Endothelial cell of umbilical vein (primary cell): ENCODE results near the gene COL13A1. TPM values are rescaled to one million over a fixed set of nuclear protein-coding genes. Genes with fewer than 3 reads are reported as not detected.

Source experiments
- BruUV-seq: library from RNA; stranded (reverse); fragments of 400-500 nt; replicated peaks from 2 replicates; lab custom pipeline; 2021; lab: Mats Ljungman, UMichigan
- CTCF ChIA-PET: fragments of 300-600, 350-600 bp; sonication (Branson Sonifier 250); formaldehyde crosslinking; loops from one replicate; lab custom pipeline; 2021; ENCODE audit warnings: antibody characterized with exemption, inconsistent platforms; lab: Charles Lee
- POLR2A ChIA-PET: fragments of 300-600, 350-600 bp; sonication (Branson Sonifier 250); formaldehyde crosslinking; loops from one replicate; lab custom pipeline; 2021; ENCODE audit warnings: antibody characterized with exemption, inconsistent platforms; lab: Charles Lee
- DNase-seq: peaks from one replicate; pipeline ENCODE4 v3.0.0-alpha.2; 2011; ENCODE audit warnings: low read depth, low spot score
- FAIRE-seq: peaks from 2 replicates; lab custom pipeline; 2011; peaks lifted over from hg19 to GRCh38; lab: Jason Lieb, UNC
- H2AFZ ChIP-seq: 2 replicates; pipeline ENCODE4 v1.6.0; 2012; ENCODE audit warnings: low read depth, low read length, control low read depth, inconsistent platforms
- H3K27ac ChIP-seq: 2 replicates; pipeline ENCODE4 v1.5.1; 2011; ENCODE audit warnings: low read depth, mild to moderate bottlenecking, control low read depth, low read length, moderate library complexity; ENCODE audit not compliant: insufficient read depth
- H3K27me3 ChIP-seq, 2 experiments: 2 replicates each; pipeline versions ENCODE4 v1.6.0 to v1.6.1; 2011; ENCODE audit warnings: low read length in 2 of 2, mixed read lengths in 1 of 2; ENCODE audit not compliant: control insufficient read depth in 2 of 2, insufficient read depth in 2 of 2
- H3K36me3 ChIP-seq, 2 experiments: 2 replicates in 1 of 2; 3 replicates in 1 of 2; pipeline ENCODE4 v1.5.1; 2011; ENCODE audit warnings: low read length in 2 of 2, mild to moderate bottlenecking in 1 of 2, moderate library complexity in 1 of 2; ENCODE audit not compliant: control insufficient read depth in 2 of 2, insufficient read depth in 2 of 2; ENCODE audit errors: extremely low read depth in 1 of 2
- H3K4me1 ChIP-seq: 3 replicates; pipeline ENCODE4 v1.5.1; 2011; ENCODE audit warnings: mild to moderate bottlenecking, low read length; ENCODE audit not compliant: control insufficient read depth, insufficient read depth; ENCODE audit errors: extremely low read depth
- H3K4me2 ChIP-seq: 2 replicates; pipeline ENCODE4 v1.6.1; 2011; ENCODE audit warnings: low read length, control low read depth, mixed read lengths; ENCODE audit not compliant: insufficient read depth
- H3K4me3 ChIP-seq, 3 experiments: fragments of 200-600 bp in 1 of 3; sonication (generic), shearing (Covaris generic) in 1 of 3; replicated peaks in 1 of 3; 2 replicates each; pipeline ENCODE4 v1.5.1; 2011 to 2016; ENCODE audit warnings: control low read depth in 3 of 3, low read length in 3 of 3, mild to moderate bottlenecking in 2 of 3, inconsistent platforms in 1 of 3, low read depth in 1 of 3, moderate library complexity in 1 of 3; ENCODE audit not compliant: insufficient read depth in 1 of 3
- H3K79me2 ChIP-seq: 2 replicates; pipeline ENCODE4 v1.6.0; 2012; ENCODE audit warnings: low read length, inconsistent platforms; ENCODE audit not compliant: control insufficient read depth, insufficient read depth
- H3K9ac ChIP-seq: replicated peaks from 2 replicates; pipeline ENCODE3; 2011; ENCODE audit warnings: low read length, control low read depth; ENCODE audit not compliant: insufficient read depth; ENCODE audit errors: extremely low read depth
- H3K9me1 ChIP-seq: replicated peaks from 3 replicates; pipeline ENCODE4 v1.6.0; 2011; ENCODE audit warnings: mild to moderate bottlenecking, low read length; ENCODE audit not compliant: control insufficient read depth, insufficient read depth; ENCODE audit errors: extremely low read depth
- H3K9me3 ChIP-seq: replicated peaks from 2 replicates; pipeline ENCODE4 v1.5.1; 2012; ENCODE audit warnings: low read length, inconsistent platforms; ENCODE audit not compliant: control insufficient read depth, insufficient read depth
- H4K20me1 ChIP-seq: replicated peaks from 2 replicates; pipeline ENCODE3; 2011; ENCODE audit warnings: mild to moderate bottlenecking, low read length; ENCODE audit not compliant: control insufficient read depth, insufficient read depth; ENCODE audit errors: extremely low read depth
- CTCF ChIP-seq, 2 donors: IDR thresholded peaks; 1 replicate in 1 of 2; 2 replicates in 1 of 2; pipeline ENCODE4 v1.5.1; 2011; ENCODE audit warnings: low read length in 2 of 2, mild to moderate bottlenecking in 2 of 2, moderate library complexity in 2 of 2, control low read depth in 1 of 2, inconsistent platforms in 1 of 2, low read depth in 1 of 2; ENCODE audit not compliant: insufficient read depth in 1 of 2; ENCODE audit errors: extremely low read depth in 1 of 2
- EZH2 ChIP-seq: IDR thresholded peaks from 2 replicates; pipeline ENCODE4 v1.6.1; 2012; ENCODE audit warnings: borderline replicate concordance, low read depth, mild to moderate bottlenecking, moderate library complexity, low read length, inconsistent platforms; ENCODE audit not compliant: severe bottlenecking
- FOS ChIP-seq: IDR thresholded peaks from 2 replicates; pipeline ENCODE4 v1.6.1; 2011; ENCODE audit warnings: mild to moderate bottlenecking, low read length, moderate library complexity, borderline replicate concordance; ENCODE audit not compliant: insufficient read depth
- GATA2 ChIP-seq: IDR thresholded peaks from 2 replicates; pipeline ENCODE4 v1.7.0; 2011; ENCODE audit warnings: low read depth, mild to moderate bottlenecking, moderate library complexity, mixed read lengths, low read length; ENCODE audit not compliant: insufficient read length, insufficient read depth
- JUN ChIP-seq: IDR thresholded peaks from 2 replicates; pipeline ENCODE4 v1.6.1; 2011; ENCODE audit warnings: borderline replicate concordance, low read depth; ENCODE audit not compliant: insufficient read length, insufficient read depth
- MAX ChIP-seq: IDR thresholded peaks from 2 replicates; pipeline ENCODE4 v1.6.1; 2011; ENCODE audit not compliant: insufficient read depth, insufficient read length
- MYC ChIP-seq: IDR thresholded peaks from one replicate; pipeline ENCODE4 v1.6.1; 2011; ENCODE audit warnings: mild to moderate bottlenecking, low read depth, low read length
- POLR2A ChIP-seq: IDR thresholded peaks from 2 replicates; pipeline ENCODE4 v1.6.1; 2012; ENCODE audit warnings: low read depth, mild to moderate bottlenecking, control low read depth, low read length
- POLR2AphosphoS5 ChIP-seq: IDR thresholded peaks from 2 replicates; pipeline ENCODE4 v1.6.1; 2012; ENCODE audit warnings: low read depth, mild to moderate bottlenecking, control low read depth, low read length, moderate library complexity; ENCODE audit not compliant: insufficient read depth
- dilution Hi-C: fragments of 300-500 bp; cut with MboI; formaldehyde crosslinking; loops from one replicate; pipeline ENCODE4 v1.15.0; 2019; ENCODE audit warnings: low sequenced_read_pairs; ENCODE audit not compliant: extremely low pct_ligation_motif_present
- intact Hi-C: fragments of 100-400 bp; cut with micrococcal nuclease; formaldehyde crosslinking; loops from one replicate; pipeline ENCODE4 v1.10.0; 2022
- polyA plus RNA-seq, 4 experiments: library from polyadenylated mRNA; depleted of rRNA in 3 of 4; stranded (reverse) in 3 of 4; unstranded in 1 of 4; fragments of >200 nt; gene quantifications; 2 replicates each; pipeline versions ENCODE4 v1.2.1 to v1.2.3, GENCODE V29; 2011 to 2012; ENCODE audit warnings: missing spikeins in 1 of 4
- total RNA-seq: library from RNA; stranded (reverse); gene quantifications from 2 replicates; pipeline ENCODE4 v1.2.3, GENCODE V29; 2021

The COL13A1 gene
- total and polyA plus RNA-seq, 2 donors (not counting 3 experiments of a cell fraction or from before 2014, with no cell fraction given) = 21.4 to 47.5 TPM

GRCh38 chr10:69875856-69876255, 74.2 kb downstream of the COL13A1 start:
- H4K20me1 ChIP-seq = no peaks in the 10 kb centered on the region
- no peaks in the 10 kb centered on the region for H3K27me3 ChIP-seq
- no peak for DNase-seq
- H2AFZ ChIP-seq = no peak overlapping the region
- CTCF ChIA-PET = interaction anchor here (1.1 to 3.5 kb wide), 5 partner anchors 13 to 88 kb away, joined by 3 to 11 read pairs (median 4); no protein-coding TSS in a partner anchor
- peaks cover 15% of the 10 kb centered on the region for H3K4me1 ChIP-seq
- no peak overlapping the region for H3K4me2 ChIP-seq
- H3K4me3 ChIP-seq = no peak overlapping the region
- H3K79me2 ChIP-seq = no peaks in the 10 kb centered on the region
- no peaks in the 10 kb centered on the region for H3K9me1 ChIP-seq
- FAIRE-seq = no peak
- dilution Hi-C loops = no loop called here
- intact Hi-C loops = no loop called here
- H3K27ac ChIP-seq = no peak overlapping the region
- POLR2A ChIA-PET = no interaction called here
- no peak for TF ChIP-seq MAX
- no peak for TF ChIP-seq FOS
- no peak for TF ChIP-seq JUN
- TF ChIP-seq POLR2AphosphoS5 = no peak
- TF ChIP-seq MYC = no peak
- TF ChIP-seq POLR2A = no peak
- no peak for TF ChIP-seq GATA2
- TF ChIP-seq CTCF (IDR thresholded peaks at IDR 0.05; ENCODE audit: extremely low read depth in 1 of 2, insufficient read depth in 1 of 2, low read depth in 1 of 2, low read length in 2 of 2) = no peak
- no peak for TF ChIP-seq EZH2
- H3K36me3 ChIP-seq = no peaks in the 10 kb centered on the region
- no TSS peak for BruUV-seq
- H3K9me3 ChIP-seq = no peaks in the 10 kb centered on the region
- no peak overlapping the region for H3K9ac ChIP-seq
